ENCODE data around the gene GRIP1. TPM values are rescaled to one million over a fixed set of nuclear protein-coding genes. Genes with fewer than 3 reads are reported as not detected.

GRIP1 gene
- total RNA-seq, 1 donor from 2014 or later = not detected

GRCh38 chr12:66694666-66695613 lies 16.1 kb upstream of the GRIP1 start:
- intact Hi-C loops (cut with micrococcal nuclease) = loop anchor here (1.0 to 5.0 kb wide), 2 partner anchors 425 to 548 kb away; no protein-coding TSS in a partner anchor

GRCh38 chr12:66693901-66694513 lies 15.1 kb upstream of the GRIP1 start:
- intact Hi-C loops (cut with micrococcal nuclease) = loop anchor here (1.0 to 5.0 kb wide), 2 partner anchors 424 to 547 kb away; no protein-coding TSS in a partner anchor

GRCh38 chr12:66692986-66693385 lies 14.1 kb upstream of the GRIP1 start:
- intact Hi-C loops (cut with micrococcal nuclease) = loop anchor here (5.0 kb wide), 1 partner anchor 546 kb away; no protein-coding TSS in a partner anchor

GRCh38 chr12:66692170-66692569 lies 13.3 kb upstream of the GRIP1 start:
- intact Hi-C loops (cut with micrococcal nuclease) = loop anchor here (5.0 kb wide), 1 partner anchor 545 kb away; no protein-coding TSS in a partner anchor

GRCh38 chr12:66688846-66689439 lies 10.1 kb upstream of the GRIP1 start:
- intact Hi-C loops (cut with micrococcal nuclease) = loop anchor here (2.0 kb wide), 1 partner anchor 172 kb away; no protein-coding TSS in a partner anchor

GRCh38 chr12:66684222-66684621 lies 5.3 kb upstream of the GRIP1 start:
- intact Hi-C loops (cut with micrococcal nuclease) = no loop called here

- intact Hi-C loops (cut with micrococcal nuclease) = no loop called here
Observed at GRCh38 chr12:66683822-66684221, 4.9 kb upstream of the GRIP1 start.

GRCh38 chr12:66683073-66683472 lies 4.2 kb upstream of the GRIP1 start:
- intact Hi-C loops (cut with micrococcal nuclease) = no loop called here

GRCh38 chr12:66679461-66680084 lies 697 bp upstream of the GRIP1 start:
- intact Hi-C loops (cut with micrococcal nuclease) = no loop called here

GRCh38 chr12:66676241-66676640 lies 2.6 kb downstream of the GRIP1 start:
- intact Hi-C loops (cut with micrococcal nuclease) = no loop called here

GRCh38 chr12:66674495-66675122 lies 4.3 kb downstream of the GRIP1 start:
- intact Hi-C loops (cut with micrococcal nuclease) = no loop called here

- intact Hi-C loops (cut with micrococcal nuclease) = no loop called here
Observed at GRCh38 chr12:66669541-66669940, 9.3 kb downstream of the GRIP1 start.

- intact Hi-C loops (cut with micrococcal nuclease) = no loop called here
Observed at GRCh38 chr12:66668311-66668710, 10.6 kb downstream of the GRIP1 start.

- intact Hi-C loops (cut with micrococcal nuclease) = no loop called here
Observed at GRCh38 chr12:66667906-66668305, 11.0 kb downstream of the GRIP1 start.

- intact Hi-C loops (cut with micrococcal nuclease) = no loop called here
Observed at GRCh38 chr12:66666481-66666880, 12.4 kb downstream of the GRIP1 start.

- intact Hi-C loops (cut with micrococcal nuclease) = no loop called here
Observed at GRCh38 chr12:66665435-66665985, 13.4 kb downstream of the GRIP1 start.

- intact Hi-C loops (cut with micrococcal nuclease) = no loop called here
Observed at GRCh38 chr12:66664076-66664475, 14.8 kb downstream of the GRIP1 start.

GRCh38 chr12:66663611-66664010 lies 15.3 kb downstream of the GRIP1 start:
- intact Hi-C loops (cut with micrococcal nuclease) = no loop called here

- intact Hi-C loops (cut with micrococcal nuclease) = no loop called here
Observed at GRCh38 chr12:66662729-66663128, 16.1 kb downstream of the GRIP1 start.

GRCh38 chr12:66662179-66662578 lies 16.7 kb downstream of the GRIP1 start:
- intact Hi-C loops (cut with micrococcal nuclease) = no loop called here

GRCh38 chr12:66661357-66661756 lies 17.5 kb downstream of the GRIP1 start:
- intact Hi-C loops (cut with micrococcal nuclease) = no loop called here
